HEK293 (cell line): ENCODE measurements around the gene CRYAB.

Source experiments
- CTCF ChIA-PET: fragments of 350-600 bp; formaldehyde crosslinking; extraction: SDS; loops from one replicate; lab custom pipeline; 2021; ENCODE audit warnings: antibody characterized with exemption; lab: Yijun Ruan, JAX
- POLR2A ChIA-PET: fragments of 300-600 bp; formaldehyde crosslinking; extraction: SDS; loops from one replicate; lab custom pipeline; 2020; ENCODE audit warnings: antibody characterized with exemption, inconsistent platforms; lab: Yijun Ruan, JAX
- H3K27ac ChIP-seq: fragments of 200-500 bp; sonication (Bioruptor generic); 2 replicates; pipeline ENCODE4 v1.5.1; 2014; ENCODE audit warnings: low read depth, low read length, control low read depth, inconsistent platforms; ENCODE audit errors: extremely low read depth
- H3K36me3 ChIP-seq, 2 experiments: fragments of 200-500 bp in 1 of 2; sonication (Bioruptor generic) in 1 of 2; 1 replicate in 1 of 2; 2 replicates in 1 of 2; pipeline ENCODE4 v1.5.1; 2014 to 2017; ENCODE audit warnings: inconsistent platforms in 2 of 2, low read length in 2 of 2; ENCODE audit not compliant: control insufficient read depth in 2 of 2, insufficient read depth in 1 of 2
- H3K4me1 ChIP-seq: fragments of 200-500 bp; sonication (Bioruptor generic); 2 replicates; pipeline ENCODE4 v1.5.1; 2014; ENCODE audit warnings: mild to moderate bottlenecking, low read length, inconsistent platforms; ENCODE audit not compliant: control insufficient read depth, insufficient read depth
- H3K4me3 ChIP-seq: 2 replicates; pipeline ENCODE4 v1.5.1; 2011; ENCODE audit warnings: low read depth, mild to moderate bottlenecking, control low read depth, low read length, moderate library complexity
- H3K9me3 ChIP-seq: fragments of 200-500 bp; sonication (Bioruptor generic); 2 replicates; pipeline ENCODE4 v1.5.1; 2014; ENCODE audit warnings: low read depth, low read length, inconsistent platforms; ENCODE audit not compliant: control insufficient read depth, insufficient read depth
- BCL6B ChIP-seq: fragments of 450-650 bp; formaldehyde crosslinking; IDR thresholded peaks from 2 replicates; pipeline ENCODE4 v1.5.1; 2017; ENCODE audit warnings: missing biosample characterization, missing genetic modification characterization
- GLI2 ChIP-seq: fragments of 450-650 bp; formaldehyde crosslinking; IDR thresholded peaks from 2 replicates; pipeline ENCODE4; 2017; ENCODE audit warnings: missing biosample characterization, missing genetic modification characterization, low read depth, borderline replicate concordance
- HOXD13 ChIP-seq: sonication (generic); formaldehyde crosslinking; IDR thresholded peaks from 2 replicates; pipeline ENCODE4 v1.8.0; 2022; ENCODE audit warnings: missing genetic modification reagents, borderline replicate concordance
- IKZF3 ChIP-seq: fragments of 450-650 bp; IDR thresholded peaks from 2 replicates; pipeline ENCODE4 v1.5.0; 2018; ENCODE audit warnings: missing biosample characterization, mild to moderate bottlenecking, missing genetic modification characterization, moderate library complexity
- KLF9 ChIP-seq: fragments of 450-650 bp; formaldehyde crosslinking; IDR thresholded peaks from 2 replicates; pipeline ENCODE4 v1.5.1; 2016; ENCODE audit warnings: missing biosample characterization, missing genetic modification characterization, low read depth
- OVOL3 ChIP-seq: fragments of 450-650 bp; formaldehyde crosslinking; IDR thresholded peaks from 2 replicates; pipeline ENCODE4 v1.5.1; 2016; ENCODE audit warnings: missing biosample characterization, missing genetic modification characterization
- SETDB1 ChIP-seq: IDR thresholded peaks from one replicate; pipeline ENCODE4 v1.6.1; 2017; ENCODE audit warnings: mild to moderate bottlenecking, low read length, moderate library complexity, mixed read lengths; ENCODE audit not compliant: insufficient read length
- ZFP37 ChIP-seq: fragments of 450-650 bp; formaldehyde crosslinking; IDR thresholded peaks from 2 replicates; pipeline ENCODE4 v1.5.1; 2016; ENCODE audit warnings: missing biosample characterization, missing genetic modification characterization
- ZFP69B ChIP-seq: fragments of 450-650 bp; formaldehyde crosslinking; IDR thresholded peaks from 2 replicates; pipeline ENCODE4 v1.5.1; 2016; ENCODE audit warnings: missing biosample characterization, missing genetic modification characterization
- ZIC2 ChIP-seq: fragments of 450-650 bp; formaldehyde crosslinking; IDR thresholded peaks from 2 replicates; pipeline ENCODE4 v1.5.1; 2016; ENCODE audit warnings: missing biosample characterization, missing genetic modification characterization
- ZNF121 ChIP-seq: fragments of 450-650 bp; formaldehyde crosslinking; IDR thresholded peaks from 2 replicates; pipeline ENCODE4 v1.5.1; 2016; ENCODE audit warnings: missing biosample characterization, missing genetic modification characterization
- ZNF202 ChIP-seq: fragments of 450-650 bp; formaldehyde crosslinking; IDR thresholded peaks from 2 replicates; pipeline ENCODE4 v1.5.1; 2016; ENCODE audit warnings: missing biosample characterization, missing genetic modification characterization, borderline replicate concordance
- ZNF239 ChIP-seq: fragments of 450-650 bp; formaldehyde crosslinking; IDR thresholded peaks from 2 replicates; pipeline ENCODE4 v1.5.1; 2016; ENCODE audit warnings: missing biosample characterization, missing genetic modification characterization
- ZNF248 ChIP-seq: fragments of 450-650 bp; formaldehyde crosslinking; IDR thresholded peaks from 2 replicates; pipeline ENCODE4 v1.5.1; 2017; ENCODE audit warnings: missing biosample characterization, missing genetic modification characterization
- ZNF324 ChIP-seq: fragments of 450-650 bp; formaldehyde crosslinking; IDR thresholded peaks from 2 replicates; pipeline ENCODE4 v1.5.1; 2016; ENCODE audit warnings: missing biosample characterization, missing genetic modification characterization
- ZNF366 ChIP-seq: fragments of 450-650 bp; formaldehyde crosslinking; conservative IDR thresholded peaks from 2 replicates; pipeline ENCODE4 v1.5.1; 2016; ENCODE audit warnings: missing biosample characterization, missing genetic modification characterization
- ZNF514 ChIP-seq: fragments of 450-650 bp; formaldehyde crosslinking; IDR thresholded peaks from 2 replicates; pipeline ENCODE4 v1.5.1; 2016; ENCODE audit warnings: missing biosample characterization, missing genetic modification characterization
- ZNF623 ChIP-seq: fragments of 450-650 bp; formaldehyde crosslinking; IDR thresholded peaks from 2 replicates; pipeline ENCODE4 v1.5.1; 2016; ENCODE audit warnings: missing biosample characterization, missing genetic modification characterization
- ZNF654 ChIP-seq: fragments of 450-650 bp; formaldehyde crosslinking; IDR thresholded peaks from 2 replicates; pipeline ENCODE4 v1.5.1; 2016; ENCODE audit warnings: low read depth, missing biosample characterization, missing genetic modification characterization
- ZNF677 ChIP-seq: fragments of 450-650 bp; IDR thresholded peaks from 2 replicates; pipeline ENCODE4 v1.5.0; 2018; ENCODE audit warnings: missing biosample characterization, mild to moderate bottlenecking, missing genetic modification characterization, moderate library complexity
- TF ChIP-seq, protein P1 (sequence below): fragments of 450-650 bp; formaldehyde crosslinking; IDR thresholded peaks from 2 replicates; pipeline ENCODE4 v1.5.1; 2016; ENCODE audit warnings: missing biosample characterization, missing genetic modification characterization
- TF ChIP-seq, protein P2 (sequence below): fragments of 450-650 bp; formaldehyde crosslinking; IDR thresholded peaks from 2 replicates; pipeline ENCODE4 v1.5.1; 2016; ENCODE audit warnings: missing biosample characterization, missing genetic modification characterization
- TF ChIP-seq, protein P3 (sequence below): sonication (generic); formaldehyde crosslinking; IDR thresholded peaks from 2 replicates; pipeline ENCODE4 v1.8.1; 2022; ENCODE audit warnings: mild to moderate bottlenecking, moderate library complexity, missing genetic modification reagents
- TF ChIP-seq, protein P4 (sequence below): fragments of 450-650 bp; formaldehyde crosslinking; IDR thresholded peaks from 2 replicates; pipeline ENCODE4 v1.5.1; 2016; ENCODE audit warnings: missing biosample characterization, missing genetic modification characterization
- TF ChIP-seq, protein P5 (sequence below): fragments of 450-650 bp; formaldehyde crosslinking; IDR thresholded peaks from 2 replicates; pipeline ENCODE4 v1.5.1; 2016; ENCODE audit warnings: missing biosample characterization, missing genetic modification characterization

Gene CRYAB

DNA sequence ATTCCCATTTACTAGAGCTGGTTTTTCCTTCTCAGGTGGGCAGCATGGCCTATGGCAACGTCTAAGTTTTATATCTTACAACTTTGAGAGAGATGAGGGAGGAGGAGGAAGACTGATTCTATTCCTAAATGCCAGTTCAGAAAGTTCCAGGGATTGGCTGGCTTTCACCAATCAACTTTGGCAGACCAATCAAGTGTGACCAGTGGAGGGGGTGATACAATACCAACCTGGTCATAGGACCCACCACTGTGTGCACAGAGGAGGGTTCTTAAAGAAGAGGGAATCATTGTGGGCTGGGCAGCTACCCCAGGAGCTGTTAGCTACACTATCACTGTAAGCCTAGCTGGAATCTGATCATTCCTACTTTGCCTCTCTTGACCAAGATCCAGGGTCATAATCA, 33.6 kb upstream of the CRYAB start:
- TF ChIP-seq, protein P1, sequence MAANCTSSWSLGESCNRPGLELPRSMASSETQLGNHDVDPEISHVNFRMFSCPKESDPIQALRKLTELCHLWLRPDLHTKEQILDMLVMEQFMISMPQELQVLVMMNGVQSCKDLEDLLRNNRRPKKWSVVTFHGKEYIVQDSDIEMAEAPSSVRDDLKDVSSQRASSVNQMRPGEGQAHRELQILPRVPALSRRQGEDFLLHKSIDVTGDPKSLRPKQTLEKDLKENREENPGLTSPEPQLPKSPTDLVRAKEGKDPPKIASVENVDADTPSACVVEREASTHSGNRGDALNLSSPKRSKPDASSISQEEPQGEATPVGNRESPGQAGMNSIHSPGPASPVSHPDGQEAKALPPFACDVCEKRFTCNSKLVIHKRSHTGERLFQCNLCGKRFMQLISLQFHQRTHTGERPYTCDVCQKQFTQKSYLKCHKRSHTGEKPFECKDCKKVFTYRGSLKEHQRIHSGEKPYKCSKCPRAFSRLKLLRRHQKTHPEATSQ (tag by site-specific recombination), result no peak
- TF ChIP-seq, protein P2, sequence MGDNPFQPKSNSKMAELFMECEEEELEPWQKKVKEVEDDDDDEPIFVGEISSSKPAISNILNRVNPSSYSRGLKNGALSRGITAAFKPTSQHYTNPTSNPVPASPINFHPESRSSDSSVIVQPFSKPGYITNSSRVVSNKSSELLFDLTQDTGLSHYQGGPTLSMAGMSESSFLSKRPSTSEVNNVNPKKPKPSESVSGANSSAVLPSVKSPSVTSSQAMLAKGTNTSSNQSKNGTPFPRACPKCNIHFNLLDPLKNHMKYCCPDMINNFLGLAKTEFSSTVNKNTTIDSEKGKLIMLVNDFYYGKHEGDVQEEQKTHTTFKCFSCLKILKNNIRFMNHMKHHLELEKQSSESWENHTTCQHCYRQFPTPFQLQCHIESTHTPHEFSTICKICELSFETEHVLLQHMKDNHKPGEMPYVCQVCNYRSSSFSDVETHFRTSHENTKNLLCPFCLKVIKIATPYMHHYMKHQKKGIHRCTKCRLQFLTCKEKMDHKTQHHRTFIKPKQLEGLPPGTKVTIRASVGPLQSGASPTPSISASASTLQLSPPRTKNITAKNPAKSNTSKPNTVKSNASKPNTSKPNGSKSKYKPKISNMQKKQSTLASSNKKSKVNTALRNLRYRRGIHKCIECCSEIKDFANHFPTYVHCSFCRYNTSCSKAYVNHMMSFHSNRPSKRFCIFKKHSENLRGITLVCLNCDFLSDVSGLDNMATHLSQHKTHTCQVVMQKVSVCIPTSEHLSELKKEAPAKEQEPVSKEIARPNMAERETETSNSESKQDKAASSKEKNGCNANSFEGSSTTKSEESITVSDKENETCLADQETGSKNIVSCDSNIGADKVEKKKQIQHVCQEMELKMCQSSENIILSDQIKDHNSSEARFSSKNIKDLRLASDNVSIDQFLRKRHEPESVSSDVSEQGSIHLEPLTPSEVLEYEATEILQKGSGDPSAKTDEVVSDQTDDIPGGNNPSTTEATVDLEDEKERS (tag by site-specific recombination), result no peak
- TF ChIP-seq BCL6B (tag by site-specific recombination) (no peak), ZNF514 (tag by site-specific recombination) (no peak), ZNF324 (tag by site-specific recombination) (no peak), OVOL3 (no peak), ZFP37 (tag by site-specific recombination) (no peak), SETDB1 (no peak), HOXD13 (CRISPR knock-in tag) (no peak), ZFP69B (tag by site-specific recombination) (no peak), ZNF248 (no peak), ZNF366 (tag by site-specific recombination) (no peak), GLI2 (tag by site-specific recombination) (no peak)
- TF ChIP-seq, protein P3, sequence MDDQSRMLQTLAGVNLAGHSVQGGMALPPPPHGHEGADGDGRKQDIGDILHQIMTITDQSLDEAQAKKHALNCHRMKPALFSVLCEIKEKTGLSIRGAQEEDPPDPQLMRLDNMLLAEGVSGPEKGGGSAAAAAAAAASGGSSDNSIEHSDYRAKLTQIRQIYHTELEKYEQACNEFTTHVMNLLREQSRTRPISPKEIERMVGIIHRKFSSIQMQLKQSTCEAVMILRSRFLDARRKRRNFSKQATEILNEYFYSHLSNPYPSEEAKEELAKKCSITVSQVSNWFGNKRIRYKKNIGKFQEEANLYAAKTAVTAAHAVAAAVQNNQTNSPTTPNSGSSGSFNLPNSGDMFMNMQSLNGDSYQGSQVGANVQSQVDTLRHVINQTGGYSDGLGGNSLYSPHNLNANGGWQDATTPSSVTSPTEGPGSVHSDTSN (CRISPR knock-in tag), result no peak
- TF ChIP-seq, protein P4, sequence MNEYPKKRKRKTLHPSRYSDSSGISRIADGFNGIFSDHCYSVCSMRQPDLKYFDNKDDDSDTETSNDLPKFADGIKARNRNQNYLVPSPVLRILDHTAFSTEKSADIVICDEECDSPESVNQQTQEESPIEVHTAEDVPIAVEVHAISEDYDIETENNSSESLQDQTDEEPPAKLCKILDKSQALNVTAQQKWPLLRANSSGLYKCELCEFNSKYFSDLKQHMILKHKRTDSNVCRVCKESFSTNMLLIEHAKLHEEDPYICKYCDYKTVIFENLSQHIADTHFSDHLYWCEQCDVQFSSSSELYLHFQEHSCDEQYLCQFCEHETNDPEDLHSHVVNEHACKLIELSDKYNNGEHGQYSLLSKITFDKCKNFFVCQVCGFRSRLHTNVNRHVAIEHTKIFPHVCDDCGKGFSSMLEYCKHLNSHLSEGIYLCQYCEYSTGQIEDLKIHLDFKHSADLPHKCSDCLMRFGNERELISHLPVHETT (tag by site-specific recombination), result no peak
- TF ChIP-seq, all 188 proteins: peak for 0
- Histone ChIP-seq H3K27ac (no peak overlapping the region), H3K4me1 (no peaks in the 10 kb centered on the region), H3K36me3 (no peaks in the 10 kb centered on the region), H3K9me3 (no peaks in the 10 kb centered on the region), H3K4me3 (no peak overlapping the region)
- ChIA-PET CTCF (interaction anchor here (0.6 to 1.6 kb wide), 2 partner anchors 18 kb away, joined by 5 read pairs; no protein-coding TSS in a partner anchor), POLR2A (no interaction called here)

DNA sequence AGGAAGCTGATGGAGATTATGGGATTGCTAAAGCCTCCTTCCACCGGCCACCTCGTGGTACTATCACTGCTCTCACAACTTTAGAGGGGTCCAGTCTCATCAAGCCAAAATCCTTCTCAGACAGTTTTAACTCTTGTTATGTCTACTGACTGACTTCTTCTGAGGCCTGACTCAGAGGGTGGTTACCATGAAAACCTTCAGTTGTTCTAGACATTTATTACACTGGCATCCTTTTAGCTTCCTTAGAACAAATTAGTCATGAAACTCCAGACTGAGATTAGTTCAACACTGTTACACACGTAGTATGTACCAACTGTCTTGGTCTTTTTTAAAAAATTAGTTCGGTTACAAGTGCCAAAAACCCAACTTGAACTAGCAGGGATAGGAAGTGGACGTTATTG, 33.1 kb upstream of the CRYAB start:
- Histone ChIP-seq H3K27ac (no peak overlapping the region), H3K9me3 (no peaks in the 10 kb centered on the region), H3K4me1 (peaks cover under 1% of the 10 kb centered on the region; the same call in 1 of the 2 replicates), H3K36me3 (no peaks in the 10 kb centered on the region), H3K4me3 (no peak overlapping the region)
- TF ChIP-seq ZFP37 (tag by site-specific recombination) (no peak), ZNF121 (no peak), ZIC2 (tag by site-specific recombination) (no peak), ZNF239 (tag by site-specific recombination) (no peak), ZNF623 (no peak), ZNF654 (tag by site-specific recombination) (no peak), IKZF3 (tag by site-specific recombination) (no peak), KLF9 (tag by site-specific recombination) (no peak), ZNF677 (tag by site-specific recombination) (no peak), ZNF202 (tag by site-specific recombination) (no peak)
- TF ChIP-seq, protein P5, sequence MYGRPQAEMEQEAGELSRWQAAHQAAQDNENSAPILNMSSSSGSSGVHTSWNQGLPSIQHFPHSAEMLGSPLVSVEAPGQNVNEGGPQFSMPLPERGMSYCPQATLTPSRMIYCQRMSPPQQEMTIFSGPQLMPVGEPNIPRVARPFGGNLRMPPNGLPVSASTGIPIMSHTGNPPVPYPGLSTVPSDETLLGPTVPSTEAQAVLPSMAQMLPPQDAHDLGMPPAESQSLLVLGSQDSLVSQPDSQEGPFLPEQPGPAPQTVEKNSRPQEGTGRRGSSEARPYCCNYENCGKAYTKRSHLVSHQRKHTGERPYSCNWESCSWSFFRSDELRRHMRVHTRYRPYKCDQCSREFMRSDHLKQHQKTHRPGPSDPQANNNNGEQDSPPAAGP (tag by site-specific recombination), result no peak
- ChIA-PET CTCF (interaction anchor here (1.6 kb wide), 1 partner anchor 18 kb away, joined by 5 read pairs; no protein-coding TSS in a partner anchor), POLR2A (no interaction called here)
